A549 (cell line): ENCODE results near the gene FIGLA.

Experiments used
- EP300 ChIP-seq, 2 experiments: fragments of >200 bp; sonication (Bioruptor Twin); formaldehyde crosslinking; IDR thresholded peaks; 2 replicates in 1 of 2; 3 replicates in 1 of 2; pipeline ENCODE4 v1.6.1; 2016 to 2017
- RARB ChIP-seq: fragments of 250-450 bp; sonication (Bioruptor Pico); IDR thresholded peaks from 2 replicates; pipeline ENCODE4 v1.8.0; 2021; ENCODE audit warnings: mild to moderate bottlenecking, moderate library complexity
- TP53 ChIP-seq: fragments of 250-450 bp; sonication (Bioruptor Pico); IDR thresholded peaks from 2 replicates; pipeline ENCODE4 v1.5.0; 2021; ENCODE audit warnings: mild to moderate bottlenecking, moderate library complexity
- TF ChIP-seq, protein P1 (sequence below): fragments of >200 bp; sonication (Bioruptor Twin); formaldehyde crosslinking; IDR thresholded peaks from 3 replicates; pipeline ENCODE4 v1.5.1; 2016

DNA sequence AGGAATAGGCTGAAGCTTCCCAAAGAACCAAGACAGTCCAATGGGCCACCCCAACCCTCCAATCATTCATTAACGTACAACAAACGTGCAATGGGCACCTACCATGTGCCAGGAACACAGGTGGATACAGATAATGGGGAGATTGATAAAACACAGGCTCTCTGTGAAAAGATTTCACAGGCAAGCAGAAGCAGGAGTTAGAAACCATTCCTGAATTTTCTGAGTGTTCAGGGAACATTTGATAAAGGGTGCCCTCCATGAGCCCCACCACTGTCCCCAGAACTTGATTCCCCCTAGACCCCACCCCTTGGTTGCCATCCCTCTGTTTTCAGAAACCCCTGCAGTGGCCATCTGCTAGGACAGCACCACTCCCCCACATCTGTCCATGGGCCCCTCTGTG, 43.7 kb upstream of the FIGLA start:
- TF ChIP-seq EP300 (IDR thresholded peaks at IDR 0.05) = no peak
- TF ChIP-seq RARB (CRISPR knock-in tag) = no peak
- TF ChIP-seq, protein P1, sequence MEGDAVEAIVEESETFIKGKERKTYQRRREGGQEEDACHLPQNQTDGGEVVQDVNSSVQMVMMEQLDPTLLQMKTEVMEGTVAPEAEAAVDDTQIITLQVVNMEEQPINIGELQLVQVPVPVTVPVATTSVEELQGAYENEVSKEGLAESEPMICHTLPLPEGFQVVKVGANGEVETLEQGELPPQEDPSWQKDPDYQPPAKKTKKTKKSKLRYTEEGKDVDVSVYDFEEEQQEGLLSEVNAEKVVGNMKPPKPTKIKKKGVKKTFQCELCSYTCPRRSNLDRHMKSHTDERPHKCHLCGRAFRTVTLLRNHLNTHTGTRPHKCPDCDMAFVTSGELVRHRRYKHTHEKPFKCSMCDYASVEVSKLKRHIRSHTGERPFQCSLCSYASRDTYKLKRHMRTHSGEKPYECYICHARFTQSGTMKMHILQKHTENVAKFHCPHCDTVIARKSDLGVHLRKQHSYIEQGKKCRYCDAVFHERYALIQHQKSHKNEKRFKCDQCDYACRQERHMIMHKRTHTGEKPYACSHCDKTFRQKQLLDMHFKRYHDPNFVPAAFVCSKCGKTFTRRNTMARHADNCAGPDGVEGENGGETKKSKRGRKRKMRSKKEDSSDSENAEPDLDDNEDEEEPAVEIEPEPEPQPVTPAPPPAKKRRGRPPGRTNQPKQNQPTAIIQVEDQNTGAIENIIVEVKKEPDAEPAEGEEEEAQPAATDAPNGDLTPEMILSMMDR = no peak
- no peak for TF ChIP-seq TP53 (CRISPR knock-in tag)
